Raji (cell line): Measurements from ENCODE around the gene IGLL1.

Source experiments
- POLR2A ChIP-seq: IDR thresholded peaks from 2 replicates; pipeline ENCODE4 v1.6.1; 2011; ENCODE audit warnings: low read depth, low read length, control low read depth; ENCODE audit not compliant: insufficient read depth

The IGLL1 gene

DNA sequence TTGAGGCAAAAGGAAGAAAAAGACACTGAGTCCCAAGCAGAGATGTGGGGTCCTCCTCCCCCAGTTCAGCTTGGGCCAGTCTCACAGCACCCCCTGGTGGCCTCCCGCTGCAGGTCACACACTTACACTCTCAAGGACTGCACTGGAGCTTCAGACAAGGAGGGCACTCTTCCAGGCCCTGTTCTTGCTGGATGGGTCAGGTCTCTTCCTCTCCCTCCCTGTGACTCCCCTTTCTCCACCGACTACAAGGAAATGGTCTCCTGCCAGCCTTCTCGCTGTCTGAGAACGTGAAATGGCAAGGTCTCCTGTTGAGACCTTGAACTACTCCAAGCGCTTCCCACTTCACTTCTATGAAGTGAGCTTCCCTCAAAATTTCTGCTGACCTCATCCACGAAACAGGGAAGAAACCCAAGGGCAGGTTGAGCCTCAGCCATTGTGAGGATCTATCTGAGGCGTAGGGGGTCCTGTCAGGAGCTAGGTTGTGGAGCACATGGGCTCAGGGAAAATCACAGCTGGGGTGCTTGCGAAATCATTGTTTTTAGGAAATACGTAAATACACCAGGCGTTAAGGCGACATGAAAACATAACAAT lies 11.2 kb upstream of the IGLL1 start:
- no peak for TF ChIP-seq POLR2A

DNA sequence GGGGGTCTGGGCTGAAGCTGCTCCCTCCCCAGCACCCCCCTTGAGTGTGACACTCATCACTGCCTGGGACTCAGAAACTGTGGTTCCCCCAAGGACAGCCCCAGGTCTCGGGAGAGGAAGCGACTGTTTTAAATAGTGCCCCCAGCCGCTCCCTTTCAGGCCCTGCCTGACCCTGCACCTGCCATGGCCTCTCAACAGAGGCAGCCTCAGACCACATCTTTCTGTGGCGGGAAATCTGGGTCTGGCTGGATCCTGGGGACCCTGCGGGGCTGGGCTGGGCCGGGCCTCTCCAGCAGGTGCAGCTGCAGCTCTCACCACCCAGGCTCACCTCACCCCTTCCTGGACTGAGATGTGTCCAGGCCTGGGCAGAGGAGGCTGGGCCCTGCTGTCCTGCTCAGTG lies 3.7 kb upstream of the IGLL1 start:
- no peak for TF ChIP-seq POLR2A

DNA sequence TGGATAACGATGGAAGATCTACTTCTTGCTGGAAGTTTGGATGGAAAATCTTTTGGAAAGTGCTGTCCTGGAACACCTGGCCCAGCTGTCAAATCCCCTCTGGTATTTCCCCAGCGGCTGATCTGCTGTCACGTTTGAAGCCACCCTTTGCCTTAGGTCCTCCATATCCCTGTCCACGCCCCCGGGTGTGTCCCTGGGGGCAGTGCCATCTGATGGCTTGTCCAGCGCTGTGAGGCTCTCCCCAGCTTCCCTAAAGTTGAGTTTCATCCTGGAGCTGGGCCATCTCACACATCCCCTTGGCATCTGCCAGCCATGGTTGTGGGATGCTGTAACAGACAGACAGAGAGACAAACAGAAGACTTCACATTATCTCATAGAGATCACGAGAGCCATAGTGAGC lies 3.1 kb upstream of the IGLL1 start:
- TF ChIP-seq POLR2A, result no peak

DNA sequence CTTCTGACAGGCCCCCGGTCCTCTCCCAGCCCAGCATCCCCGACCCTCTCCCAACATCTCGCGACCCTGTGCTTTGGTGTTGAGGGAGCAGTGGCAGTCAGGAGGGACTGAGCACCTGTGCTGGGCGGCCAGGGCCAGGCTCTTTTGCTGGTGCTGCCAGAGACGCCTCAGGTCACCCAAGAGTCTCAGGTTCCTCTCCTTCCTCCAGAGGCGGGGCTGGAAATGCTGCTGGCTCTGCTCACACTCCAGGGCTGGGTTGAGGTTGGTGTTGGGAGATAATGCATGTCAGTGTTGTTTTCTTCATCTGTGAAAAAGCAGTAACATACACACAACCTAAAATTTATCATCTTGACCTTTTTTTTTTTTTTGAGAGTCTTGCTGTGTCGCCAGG lies 1.2 kb upstream of the IGLL1 start:
- TF ChIP-seq POLR2A, result no peak

DNA sequence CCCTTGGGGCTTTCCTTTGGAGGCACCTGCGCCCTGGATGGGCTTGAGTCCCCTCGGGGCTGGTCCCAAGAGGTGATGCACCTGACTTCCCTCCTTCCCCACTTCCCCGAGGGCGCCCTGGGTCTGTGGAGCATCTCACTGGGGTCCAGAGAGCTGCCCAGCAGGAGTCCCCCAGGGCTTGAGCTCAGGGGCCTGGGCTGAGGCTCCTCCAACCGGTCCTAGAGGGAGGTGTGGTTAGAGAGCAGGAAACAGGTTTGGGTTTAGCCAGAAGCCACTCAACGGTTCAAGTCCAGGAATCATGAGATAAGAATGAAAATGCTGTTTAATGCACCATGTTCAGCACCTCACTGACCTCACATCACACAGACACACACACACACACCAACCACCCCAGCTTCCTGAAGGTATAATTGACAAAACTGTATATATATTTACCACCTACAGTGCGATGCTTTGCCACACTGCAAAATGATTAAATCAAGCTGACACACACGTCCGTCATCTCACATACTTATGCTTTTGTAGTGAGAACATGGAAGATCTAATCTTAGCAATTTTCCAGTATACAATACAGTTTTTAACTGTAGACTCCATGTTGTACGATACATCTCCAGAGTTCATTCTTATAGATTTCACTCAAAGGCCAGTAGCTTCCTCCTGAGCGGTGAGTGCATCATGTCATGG lies 628 bp upstream of the IGLL1 start:
- no peak for TF ChIP-seq POLR2A

DNA sequence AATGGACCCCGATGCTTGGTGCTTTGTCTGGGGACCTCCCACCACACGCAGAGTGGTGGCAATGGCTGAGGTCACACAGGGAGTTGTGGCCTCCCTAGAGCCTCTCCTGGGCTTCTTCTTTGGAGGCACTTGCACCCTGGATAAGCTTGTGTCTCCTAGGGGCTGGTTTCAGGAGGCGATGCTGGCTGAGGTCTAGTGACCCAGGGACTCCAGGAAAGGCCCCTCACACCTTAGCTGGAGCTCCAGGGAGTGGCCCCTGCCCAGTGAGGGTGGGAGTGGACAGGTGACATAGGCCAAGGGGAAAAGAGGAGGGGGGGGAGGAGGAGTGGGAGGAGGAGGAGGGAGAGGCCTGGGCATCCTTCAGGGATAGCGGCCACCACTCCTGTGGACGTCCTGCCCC lies 810 bp downstream of the IGLL1 start:
- TF ChIP-seq POLR2A, result no peak

DNA sequence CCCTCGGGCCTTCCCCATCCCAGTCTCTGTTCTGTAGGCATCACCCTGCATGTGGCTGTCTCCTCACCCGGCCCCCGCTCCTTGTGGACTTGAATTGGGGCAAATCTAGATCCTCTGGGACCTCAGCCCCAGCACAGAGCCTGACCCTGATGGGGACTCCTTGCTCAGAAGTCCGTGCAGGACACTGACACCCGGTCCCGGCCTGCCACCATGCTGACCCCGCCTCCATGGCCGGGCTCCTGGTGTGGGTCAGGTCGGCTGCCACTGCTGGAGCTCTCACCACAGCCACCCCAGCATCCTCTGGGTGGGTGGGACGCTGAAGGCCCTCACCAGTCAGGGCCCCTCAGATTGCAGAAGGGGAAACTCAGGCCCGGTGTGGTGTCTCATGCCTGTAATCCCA lies 1.8 kb downstream of the IGLL1 start:
- TF ChIP-seq POLR2A, result no peak

DNA sequence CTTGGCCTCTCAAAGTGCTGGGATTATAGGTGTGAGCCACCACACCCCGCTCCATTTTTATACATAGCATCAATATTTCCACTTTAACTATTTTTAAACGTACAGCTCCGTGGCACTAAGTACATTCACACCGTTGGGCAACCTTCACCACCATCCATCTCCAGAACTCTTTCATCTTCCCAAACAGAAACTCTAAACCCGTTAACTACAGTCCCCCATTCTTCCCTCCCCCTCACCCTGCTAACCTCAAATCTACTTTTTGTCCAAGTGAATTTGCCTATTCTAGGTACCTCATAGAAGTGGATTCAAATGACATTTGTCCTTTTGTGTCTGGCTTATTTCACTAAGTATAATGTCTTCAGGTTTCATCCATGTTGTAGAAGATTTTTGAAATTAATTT lies 3.4 kb downstream of the IGLL1 start:
- no peak for TF ChIP-seq POLR2A

DNA sequence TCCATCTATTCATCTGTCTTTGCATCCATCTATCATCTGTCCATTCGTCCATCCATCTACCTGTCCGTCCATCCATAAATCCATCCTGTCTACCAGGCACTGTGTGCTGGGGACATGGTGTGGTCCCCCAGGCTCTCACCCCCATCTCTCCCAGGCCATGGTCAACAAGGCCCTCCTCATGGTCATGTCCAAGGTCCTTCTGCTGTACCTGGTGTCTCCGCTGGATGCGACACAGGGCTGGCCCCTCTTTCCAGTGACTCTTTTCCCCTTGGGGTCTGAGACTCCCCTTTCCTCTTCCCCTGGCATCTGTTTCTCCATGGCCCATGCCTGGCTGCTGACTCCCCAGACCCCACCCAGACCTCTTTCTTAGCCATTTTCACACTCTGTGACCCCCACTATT lies 4.5 kb downstream of the IGLL1 start:
- TF ChIP-seq POLR2A, result no peak

DNA sequence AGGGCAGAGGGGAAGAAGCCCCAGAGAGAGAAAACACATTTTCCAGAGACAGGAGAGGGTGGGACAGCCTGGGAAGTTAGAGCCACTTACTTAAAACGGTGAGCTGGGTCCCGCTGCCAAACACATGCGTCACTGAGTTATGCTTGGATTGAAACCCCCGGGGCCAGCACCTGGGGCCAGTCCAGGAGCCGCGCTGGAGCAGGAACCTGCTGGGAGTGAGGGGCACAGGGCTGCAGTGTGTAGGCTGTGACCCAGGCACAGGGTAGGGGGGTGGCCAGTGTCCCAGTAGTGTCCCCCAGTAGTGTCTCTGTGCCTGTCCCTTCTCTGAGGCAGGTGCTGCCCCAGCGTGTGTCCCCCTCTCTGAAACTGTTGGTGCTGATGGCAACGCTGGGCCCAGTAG lies 5.2 kb downstream of the IGLL1 start:
- TF ChIP-seq POLR2A, result no peak

DNA sequence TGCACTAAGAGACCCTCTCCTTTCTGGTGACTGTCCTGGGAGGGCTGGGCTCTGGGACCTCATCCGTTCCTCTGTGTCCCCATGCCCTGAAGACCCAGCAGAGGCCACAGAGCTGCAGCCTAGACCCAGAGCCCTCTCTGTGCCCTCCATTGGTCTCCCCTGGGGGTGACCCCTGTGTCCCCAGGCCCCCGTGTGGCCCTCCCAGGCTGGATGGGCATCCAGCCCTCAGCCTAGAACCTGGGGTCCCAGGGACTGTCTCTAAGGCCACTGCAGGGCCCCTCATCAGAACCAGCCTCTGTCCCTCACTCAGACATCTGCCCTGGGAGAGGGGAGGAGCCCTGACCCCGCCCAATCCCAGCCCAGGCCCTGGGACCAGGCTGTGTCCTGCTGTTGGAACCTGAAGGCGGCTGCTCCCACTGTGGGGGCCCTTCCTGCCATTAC lies 5.7 kb downstream of the IGLL1 start:
- no peak for TF ChIP-seq POLR2A

DNA sequence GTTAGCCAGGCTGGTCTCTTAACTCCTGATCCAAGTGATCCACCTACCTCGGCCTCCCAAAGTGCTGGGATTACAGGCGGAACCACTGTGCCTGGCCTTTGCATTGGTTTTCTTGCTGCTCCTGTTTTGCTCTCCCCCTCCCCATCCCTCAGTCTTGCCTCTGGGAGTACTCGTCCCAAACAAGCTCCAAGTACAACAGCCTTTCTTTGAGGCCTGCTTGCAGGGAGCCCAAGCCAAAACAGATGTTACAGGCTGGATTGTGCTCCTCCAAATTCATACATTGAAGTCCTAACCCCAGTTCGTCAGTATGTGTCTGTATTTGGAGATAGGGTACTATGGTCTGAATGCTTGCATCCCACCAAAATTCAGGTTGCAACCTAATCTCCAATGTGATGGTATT lies 8.6 kb downstream of the IGLL1 start:
- TF ChIP-seq POLR2A, result no peak

DNA sequence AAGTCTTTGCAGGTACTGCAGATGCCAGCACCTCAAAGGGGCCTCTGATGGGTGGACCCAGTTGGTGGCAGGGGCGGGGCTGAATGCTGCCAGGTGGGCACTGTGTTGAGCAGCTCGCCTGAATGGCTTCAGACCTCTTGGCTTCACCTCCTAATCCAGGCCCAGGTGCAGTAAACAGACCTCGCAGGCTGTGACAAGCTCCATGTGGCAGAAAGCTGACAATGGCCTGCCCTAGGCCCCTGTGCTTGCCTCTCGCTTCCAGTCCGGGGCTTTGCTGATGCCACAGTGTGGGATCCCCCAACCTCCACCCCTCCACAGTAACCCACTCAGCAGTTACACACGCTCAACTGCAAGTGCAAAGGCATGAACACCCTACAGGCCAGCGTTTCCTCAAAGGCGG lies 9.4 kb downstream of the IGLL1 start:
- TF ChIP-seq POLR2A, result no peak

DNA sequence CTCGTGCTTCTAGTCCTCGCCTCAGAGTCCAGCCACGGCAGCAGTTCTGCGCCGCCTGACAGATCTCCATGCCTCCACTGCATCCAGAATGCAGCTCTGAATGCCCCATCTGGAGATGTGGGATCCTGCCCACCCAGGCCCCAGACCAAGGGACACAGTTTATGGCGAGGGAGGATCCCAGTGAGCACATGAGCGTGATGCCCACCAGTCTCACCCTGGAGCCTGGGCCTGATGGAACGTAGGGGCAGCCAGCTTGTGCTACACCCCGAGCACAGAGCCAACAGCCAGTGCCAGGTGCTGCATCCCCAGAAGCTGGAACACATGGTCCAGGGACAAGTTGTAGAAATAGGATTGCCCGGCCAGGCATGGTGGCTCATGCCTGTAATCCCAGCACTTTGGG lies 10.4 kb downstream of the IGLL1 start:
- TF ChIP-seq POLR2A, result no peak

DNA sequence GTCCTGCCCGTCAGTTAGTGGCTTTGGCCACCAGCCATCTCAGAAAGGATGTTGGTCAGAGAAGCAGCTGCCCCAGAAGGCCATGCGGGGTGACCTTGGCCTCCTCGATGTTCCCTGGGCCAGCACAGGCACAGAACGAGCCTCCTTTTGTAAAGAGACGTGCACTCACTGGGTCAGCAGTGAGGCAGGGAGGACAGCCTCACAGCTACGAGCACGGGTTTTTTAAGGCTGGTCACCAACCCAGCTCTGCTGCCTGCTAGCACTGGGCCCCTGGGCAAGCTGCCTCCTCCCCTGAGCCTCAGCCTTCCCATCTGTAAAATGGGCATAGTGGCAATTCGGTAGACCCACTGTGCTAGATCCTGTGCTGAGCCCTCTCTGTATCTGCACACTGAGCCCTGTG lies 10.8 kb downstream of the IGLL1 start:
- TF ChIP-seq POLR2A, result no peak

DNA sequence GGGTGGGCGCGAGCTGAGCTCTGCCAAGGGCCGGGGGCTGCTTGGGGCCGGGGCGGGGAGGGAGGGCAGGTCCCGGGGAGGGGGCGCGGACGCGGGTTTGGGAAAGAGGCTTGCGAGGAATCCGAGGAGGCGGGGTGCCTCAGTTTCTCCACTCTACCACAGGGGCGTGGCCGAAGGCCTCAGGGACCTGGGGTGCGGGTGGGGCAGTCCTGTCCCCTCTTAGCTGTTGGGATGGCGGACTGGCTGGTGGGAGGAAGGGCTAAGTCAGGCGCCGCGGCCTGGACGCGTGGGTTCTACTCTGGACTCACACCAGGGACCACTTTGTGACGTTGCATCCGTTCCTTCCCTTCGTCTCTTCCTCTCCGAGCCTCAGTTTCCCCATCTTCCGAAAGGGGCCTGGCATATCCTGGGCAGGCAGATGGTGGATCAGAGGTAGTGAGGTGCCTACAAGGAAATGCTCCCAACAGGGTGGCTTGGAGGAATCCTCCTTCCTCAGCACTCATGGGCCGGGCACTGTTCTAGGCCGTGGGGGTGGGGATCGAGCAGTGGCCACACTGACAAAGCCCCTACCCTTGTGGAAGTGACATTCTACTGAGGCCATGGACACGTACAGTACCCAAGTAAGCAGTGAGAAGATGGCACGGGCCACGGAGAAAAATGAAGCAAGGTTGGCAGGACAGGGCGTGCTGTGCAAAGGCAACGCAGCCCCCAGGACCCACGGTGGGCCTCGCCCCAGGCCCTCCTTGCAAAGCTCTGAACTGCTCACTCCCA lies 13.2 kb downstream of the IGLL1 start:
- TF ChIP-seq POLR2A, result no peak
